ENCODE results near the gene CHD6. TPM values are rescaled to one million over a fixed set of nuclear protein-coding genes. Genes with fewer than 3 reads are reported as not detected.

Gene CHD6
- total RNA-seq, 1 experiment from 2014 or later: 46.7 TPM

DNA sequence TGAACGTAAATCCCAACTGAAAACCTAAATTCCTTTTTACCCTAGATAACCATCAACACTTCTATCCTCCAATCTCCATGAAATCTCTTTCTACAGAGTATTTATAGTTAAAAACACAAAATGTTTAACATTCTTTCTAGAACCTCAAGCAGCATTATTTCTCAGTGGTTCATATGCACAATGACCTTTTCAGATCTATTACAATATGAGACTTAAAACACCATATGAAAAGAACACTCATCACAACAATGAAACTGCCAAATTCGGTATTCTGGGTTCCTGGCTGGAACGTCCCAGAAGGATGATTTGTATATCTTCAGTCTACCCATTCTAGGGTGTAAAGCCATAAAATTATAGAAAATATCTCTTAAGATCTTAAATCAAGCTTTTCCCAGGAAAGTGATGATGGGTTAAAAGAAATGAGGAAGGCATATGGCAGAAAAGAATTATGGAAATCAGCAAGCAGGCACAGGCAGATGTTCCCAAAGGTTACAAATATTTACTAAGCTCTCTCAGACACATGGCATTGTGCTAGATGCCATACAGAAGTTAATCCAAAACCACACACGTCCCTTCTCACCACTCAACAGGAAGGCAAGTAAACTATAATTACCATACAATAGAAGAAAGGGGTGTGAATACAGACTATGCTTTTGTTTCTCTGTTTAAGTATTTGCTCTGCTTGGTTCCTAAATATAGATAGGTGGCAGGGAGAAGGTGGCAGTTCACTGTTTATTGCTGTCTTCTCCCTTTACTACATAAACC is 118.0 kb downstream of the CHD6 start:
- POLR2A ChIA-PET (ENCODE audit: low non-redundant PET): no interaction called here
- Histone ChIP-seq H3K4me1 (ENCODE audit: insufficient read depth, low read length, poor library complexity, severe bottlenecking) (no peaks in the 10 kb centered on the region), H3K27ac (ENCODE audit: low read depth, low read length, poor library complexity, severe bottlenecking) (no peak overlapping the region), H3K27me3 (replicated peaks; ENCODE audit: insufficient read depth, low read depth, low read length, poor library complexity) (no peaks in the 10 kb centered on the region), H3K36me3 (ENCODE audit: insufficient read depth, low read length, poor library complexity, severe bottlenecking) (peaks cover 13% of the 10 kb centered on the region), H3K4me3 (ENCODE audit: low read depth, low read length, poor library complexity, severe bottlenecking) (no peak overlapping the region), H3K9me3 (ENCODE audit: low read depth, low read length, poor library complexity, severe bottlenecking) (peaks cover 4% of the 10 kb centered on the region)
- intact Hi-C loops (cut with micrococcal nuclease; ENCODE audit: unreplicated experiment): no loop called here
- TF ChIP-seq EZH2 (IDR thresholded peaks at IDR 0.05; ENCODE audit: borderline replicate concordance, low read depth, low read length, poor library complexity, severe bottlenecking): no peak
- TF ChIP-seq, protein P1, sequence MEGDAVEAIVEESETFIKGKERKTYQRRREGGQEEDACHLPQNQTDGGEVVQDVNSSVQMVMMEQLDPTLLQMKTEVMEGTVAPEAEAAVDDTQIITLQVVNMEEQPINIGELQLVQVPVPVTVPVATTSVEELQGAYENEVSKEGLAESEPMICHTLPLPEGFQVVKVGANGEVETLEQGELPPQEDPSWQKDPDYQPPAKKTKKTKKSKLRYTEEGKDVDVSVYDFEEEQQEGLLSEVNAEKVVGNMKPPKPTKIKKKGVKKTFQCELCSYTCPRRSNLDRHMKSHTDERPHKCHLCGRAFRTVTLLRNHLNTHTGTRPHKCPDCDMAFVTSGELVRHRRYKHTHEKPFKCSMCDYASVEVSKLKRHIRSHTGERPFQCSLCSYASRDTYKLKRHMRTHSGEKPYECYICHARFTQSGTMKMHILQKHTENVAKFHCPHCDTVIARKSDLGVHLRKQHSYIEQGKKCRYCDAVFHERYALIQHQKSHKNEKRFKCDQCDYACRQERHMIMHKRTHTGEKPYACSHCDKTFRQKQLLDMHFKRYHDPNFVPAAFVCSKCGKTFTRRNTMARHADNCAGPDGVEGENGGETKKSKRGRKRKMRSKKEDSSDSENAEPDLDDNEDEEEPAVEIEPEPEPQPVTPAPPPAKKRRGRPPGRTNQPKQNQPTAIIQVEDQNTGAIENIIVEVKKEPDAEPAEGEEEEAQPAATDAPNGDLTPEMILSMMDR (conservative IDR thresholded peaks at IDR 0.05; ENCODE audit: low read depth, low read length): no peak
- BruUV-seq (replicated peaks): no TSS peak
- CTCF ChIA-PET: no interaction called here
- no peak for DNase-seq (ENCODE audit: low spot score)

DNA sequence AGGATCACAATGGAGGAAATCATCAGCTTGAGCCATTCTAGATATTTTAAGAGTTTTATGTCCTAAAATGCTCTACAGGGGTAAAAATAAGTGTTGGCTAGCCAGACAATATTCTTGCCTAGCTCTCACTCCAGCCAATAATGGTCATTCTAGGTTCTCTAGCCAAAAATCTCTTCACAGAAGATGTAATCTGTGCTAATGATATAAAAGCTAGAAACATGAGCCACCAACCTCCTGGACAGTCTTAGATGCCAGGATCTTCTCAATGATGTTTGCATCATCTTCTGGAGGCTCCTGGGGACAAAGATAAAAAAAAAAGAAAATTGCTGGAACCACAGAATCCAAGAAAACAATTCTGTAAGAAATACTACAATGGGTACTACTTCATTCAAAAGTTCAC is 119.1 kb downstream of the CHD6 start:
- no peak for DNase-seq (ENCODE audit: low spot score)
- POLR2A ChIA-PET (ENCODE audit: low non-redundant PET): no interaction called here
- H3K27ac ChIP-seq (ENCODE audit: low read depth, low read length, poor library complexity, severe bottlenecking): no peak overlapping the region
- no peak overlapping the region for H3K4me3 ChIP-seq (ENCODE audit: low read depth, low read length, poor library complexity, severe bottlenecking)
- intact Hi-C loops (cut with micrococcal nuclease; ENCODE audit: unreplicated experiment): no loop called here
- CTCF ChIA-PET: no interaction called here
- TF ChIP-seq, protein P1 (conservative IDR thresholded peaks at IDR 0.05; ENCODE audit: low read depth, low read length): no peak
- no peak for TF ChIP-seq EZH2 (IDR thresholded peaks at IDR 0.05; ENCODE audit: borderline replicate concordance, low read depth, low read length, poor library complexity, severe bottlenecking)
- BruUV-seq (replicated peaks): no TSS peak
- H3K36me3 ChIP-seq (ENCODE audit: insufficient read depth, low read length, poor library complexity, severe bottlenecking): peaks cover 10% of the 10 kb centered on the region
- H3K4me1 ChIP-seq (ENCODE audit: insufficient read depth, low read length, poor library complexity, severe bottlenecking): no peaks in the 10 kb centered on the region
- H3K27me3 ChIP-seq (replicated peaks; ENCODE audit: insufficient read depth, low read depth, low read length, poor library complexity): no peaks in the 10 kb centered on the region
- no peaks in the 10 kb centered on the region for H3K9me3 ChIP-seq (ENCODE audit: low read depth, low read length, poor library complexity, severe bottlenecking)

DNA sequence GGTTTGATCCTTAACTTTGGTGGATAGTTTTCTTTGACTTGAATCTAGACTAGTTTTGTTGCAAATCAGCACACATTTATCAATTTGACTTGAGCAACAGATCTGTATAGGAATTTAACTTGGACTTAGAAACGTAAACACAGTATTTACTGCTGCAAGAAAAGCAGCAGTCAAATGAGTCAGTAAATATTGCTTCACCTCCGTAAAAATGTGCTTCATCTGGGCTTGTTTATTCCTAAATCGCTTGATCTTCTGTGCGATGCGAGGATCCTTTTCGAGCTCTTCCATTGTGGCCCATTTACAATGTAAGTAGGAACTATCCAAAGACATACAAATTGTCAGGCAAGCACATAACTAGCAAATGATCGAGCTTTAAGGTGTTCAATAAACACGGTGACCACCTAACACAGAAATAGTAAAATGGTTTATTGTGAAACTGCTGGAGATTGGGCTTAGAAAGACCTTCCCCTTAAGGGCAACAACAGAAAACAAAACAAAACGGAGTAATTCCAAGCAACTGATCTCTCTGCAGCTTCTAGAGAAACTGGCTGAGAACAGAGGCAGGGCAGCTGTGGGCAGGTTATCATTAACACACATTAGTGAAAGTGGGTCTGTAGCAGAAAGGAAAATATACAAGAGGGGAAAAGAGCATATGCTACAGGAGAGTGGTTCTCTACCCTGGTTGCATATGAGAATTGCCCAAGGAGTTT is 120.8 kb downstream of the CHD6 start:
- Histone ChIP-seq H3K9me3 (ENCODE audit: low read depth, low read length, poor library complexity, severe bottlenecking) (no peaks in the 10 kb centered on the region), H3K4me3 (ENCODE audit: low read depth, low read length, poor library complexity, severe bottlenecking) (no peak overlapping the region), H3K4me1 (ENCODE audit: insufficient read depth, low read length, poor library complexity, severe bottlenecking) (no peaks in the 10 kb centered on the region), H3K36me3 (ENCODE audit: insufficient read depth, low read length, poor library complexity, severe bottlenecking) (peaks cover 10% of the 10 kb centered on the region), H3K27ac (ENCODE audit: low read depth, low read length, poor library complexity, severe bottlenecking) (no peak overlapping the region), H3K27me3 (replicated peaks; ENCODE audit: insufficient read depth, low read depth, low read length, poor library complexity) (no peaks in the 10 kb centered on the region)
- BruUV-seq (replicated peaks): no TSS peak
- CTCF ChIA-PET: no interaction called here
- DNase-seq (ENCODE audit: low spot score): no peak
- POLR2A ChIA-PET (ENCODE audit: low non-redundant PET): no interaction called here
- intact Hi-C loops (cut with micrococcal nuclease; ENCODE audit: unreplicated experiment): no loop called here
- TF ChIP-seq EZH2 (IDR thresholded peaks at IDR 0.05; ENCODE audit: borderline replicate concordance, low read depth, low read length, poor library complexity, severe bottlenecking): no peak
- TF ChIP-seq, protein P1 (conservative IDR thresholded peaks at IDR 0.05; ENCODE audit: low read depth, low read length): no peak

All from A673 (cell line).